SH-SY5Y (cell line): ENCODE results near the gene SH3TC1.

Source experiments
- GATA2 ChIP-seq: IDR thresholded peaks from 2 replicates; pipeline ENCODE4 v1.6.1; 2011; ENCODE audit warnings: mild to moderate bottlenecking, low read depth, low read length
- GATA3 ChIP-seq: IDR thresholded peaks from 2 replicates; pipeline ENCODE4 v1.6.1; 2011; ENCODE audit warnings: low read depth, mild to moderate bottlenecking, low read length, moderate library complexity

GRCh38 chr4:8160572-8160971, 38.5 kb upstream of the SH3TC1 start:
- TF ChIP-seq GATA2 (no peak), GATA3 (no peak)
